A549 treated with Hydrocortisone at 1 μM for 4 hours (cell line): ENCODE data around the gene TIMM50. TPM values are rescaled to one million over a fixed set of nuclear protein-coding genes. Genes with fewer than 3 reads are reported as not detected.

ENCODE experiments used
- total RNA-seq: library from RNA; stranded (reverse); fragments of 200-300 nt; extraction: Qiagen RNA extraction; gene quantifications from 5 replicates; pipeline ENCODE4 v1.2.3, GENCODE V29; 2022

The TIMM50 gene
- 170 to 223 TPM (median 212 TPM) in 5 replicates for total RNA-seq

DNA sequence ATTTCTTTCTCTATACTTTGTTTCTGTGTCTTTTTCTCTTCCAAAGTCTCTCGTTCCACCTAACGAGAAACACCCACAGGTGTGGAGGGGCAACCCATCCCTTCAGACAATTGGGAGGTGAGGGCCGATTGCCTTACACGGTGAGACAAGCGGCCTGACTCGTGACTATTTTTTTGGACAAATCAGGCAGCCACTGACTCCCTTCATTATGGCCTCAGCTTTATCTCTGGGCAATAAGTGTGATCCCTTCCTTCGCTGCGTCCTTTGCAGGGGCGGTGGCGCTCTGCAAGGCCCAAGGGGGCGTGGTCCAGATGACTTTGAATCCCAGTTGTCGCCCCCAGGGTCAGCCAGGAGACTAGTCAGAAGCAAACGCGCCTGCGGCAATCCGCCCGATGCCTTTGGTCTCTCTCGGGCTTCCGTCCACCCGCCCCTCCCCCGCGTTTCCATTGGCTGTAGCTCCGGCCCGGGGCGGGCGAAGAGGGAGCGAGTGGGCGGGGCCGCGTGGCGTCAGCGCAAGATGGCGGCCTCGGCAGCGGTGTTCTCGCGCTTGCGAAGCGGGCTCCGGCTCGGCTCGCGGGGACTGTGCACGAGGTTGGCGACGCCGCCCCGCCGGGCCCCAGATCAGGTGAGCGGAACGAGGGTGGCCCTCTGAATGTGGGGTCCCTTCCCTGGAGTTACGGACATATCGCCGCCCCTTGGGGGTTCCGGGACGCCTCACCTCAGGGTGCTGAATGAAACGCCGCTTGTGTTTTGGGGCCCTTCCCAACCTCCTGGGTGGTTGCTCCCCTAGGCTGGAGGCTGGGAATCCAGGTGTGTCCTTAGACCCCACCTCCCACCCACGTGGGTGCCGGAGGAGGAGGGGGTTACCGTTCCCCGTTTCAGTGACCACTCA, at the start of gene TIMM50:
TSS of gene TIMM50 (plus strand) at position 502 of the 892 bp plus-strand sequence. CDS start at position 518, 16 bp downstream.

DNA sequence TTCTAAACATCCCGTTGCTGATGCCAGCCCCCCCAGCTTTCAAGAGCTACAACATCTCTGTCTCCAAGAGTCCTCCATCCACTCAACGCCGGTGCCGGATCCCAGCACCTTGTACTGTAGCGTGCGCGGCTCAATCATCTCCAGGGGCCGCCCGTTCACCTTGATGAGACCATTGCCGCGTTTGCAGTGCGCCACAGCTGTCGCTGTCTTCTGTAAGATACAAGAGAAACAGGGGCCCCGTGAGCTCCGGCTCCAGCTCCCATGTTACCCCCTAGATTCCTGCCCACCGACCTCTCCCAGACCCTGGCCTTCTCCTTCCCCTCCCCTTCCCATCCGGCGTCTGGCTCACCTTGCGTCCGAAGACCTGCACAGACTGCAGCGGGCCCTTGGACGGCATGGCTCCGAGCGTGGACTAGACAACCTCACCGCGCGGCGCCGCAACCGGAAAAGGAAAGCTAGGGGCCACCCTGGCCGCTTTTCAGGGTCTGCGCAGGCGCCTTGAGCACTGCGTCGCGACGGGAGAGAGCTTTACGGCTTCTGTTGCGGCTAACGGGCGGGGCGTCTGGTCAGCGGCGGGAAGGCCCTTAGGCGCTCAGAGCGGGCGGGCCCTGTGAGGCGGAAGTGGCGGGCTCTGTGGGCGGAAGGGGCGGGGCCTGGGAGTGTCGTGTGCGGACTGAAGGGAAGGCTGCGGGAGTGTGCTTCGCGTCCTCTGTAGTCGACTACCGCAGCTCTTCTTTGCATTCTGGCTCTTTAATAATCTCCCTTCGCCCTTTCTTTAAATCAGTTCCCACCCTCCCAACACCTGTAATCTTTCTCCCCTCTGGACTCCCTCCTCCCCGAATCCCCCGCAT, 44.9 kb upstream of the TIMM50 start, which contains the start of gene RPS16:
TSS of gene RPS16 (minus strand) at position 451 of the 851 bp plus-strand sequence. CDS start at position 397, 54 bp downstream.

DNA sequence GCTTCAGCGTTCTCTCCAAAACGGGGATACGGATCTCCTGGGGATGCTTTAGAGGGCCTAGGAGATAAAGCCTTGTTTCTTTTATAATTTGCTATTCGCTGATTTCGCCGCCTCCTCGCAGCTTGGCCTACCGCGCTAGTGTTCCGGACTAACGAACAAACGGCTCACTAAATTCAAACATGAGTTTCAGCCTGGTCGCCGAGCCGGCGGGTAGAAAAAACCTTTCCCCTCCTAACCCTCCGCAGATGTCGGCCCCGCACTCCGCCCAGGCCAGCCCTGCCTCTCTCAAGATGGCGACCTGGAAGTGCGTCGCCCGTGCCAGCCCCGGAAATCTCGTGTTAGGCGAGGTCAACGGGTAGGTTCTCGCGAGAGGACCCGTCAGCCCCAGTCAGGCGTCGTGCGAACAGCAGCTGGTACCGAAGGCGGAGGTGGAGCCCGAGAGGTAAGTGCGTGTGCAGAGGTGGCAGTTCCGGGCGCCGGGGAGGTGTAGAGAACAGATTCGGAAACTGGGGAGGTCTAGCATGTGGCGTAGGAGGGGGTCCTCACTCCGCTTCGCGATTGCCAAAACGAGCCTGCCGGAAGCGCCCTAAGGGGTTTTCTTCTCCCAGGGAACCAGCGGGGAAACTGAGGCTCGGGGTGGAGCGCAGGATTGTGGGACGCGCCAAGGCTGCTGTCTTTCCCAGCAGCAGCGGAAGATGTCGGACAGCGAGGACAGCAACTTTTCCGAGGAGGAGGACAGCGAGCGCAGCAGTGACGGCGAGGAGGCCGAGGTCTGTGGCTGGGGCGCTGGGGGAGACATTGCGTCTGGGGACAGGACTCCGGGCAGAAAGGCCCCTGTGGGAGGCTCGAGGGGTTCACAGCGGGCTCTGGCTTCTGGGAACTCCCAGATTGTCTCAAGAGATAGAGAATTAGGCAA, 35.2 kb upstream of the TIMM50 start, which contains the start of gene SUPT5H:
TSS of gene SUPT5H (plus strand) at position 387 of the 916 bp plus-strand sequence. CDS start at position 696, 309 bp downstream.

DNA sequence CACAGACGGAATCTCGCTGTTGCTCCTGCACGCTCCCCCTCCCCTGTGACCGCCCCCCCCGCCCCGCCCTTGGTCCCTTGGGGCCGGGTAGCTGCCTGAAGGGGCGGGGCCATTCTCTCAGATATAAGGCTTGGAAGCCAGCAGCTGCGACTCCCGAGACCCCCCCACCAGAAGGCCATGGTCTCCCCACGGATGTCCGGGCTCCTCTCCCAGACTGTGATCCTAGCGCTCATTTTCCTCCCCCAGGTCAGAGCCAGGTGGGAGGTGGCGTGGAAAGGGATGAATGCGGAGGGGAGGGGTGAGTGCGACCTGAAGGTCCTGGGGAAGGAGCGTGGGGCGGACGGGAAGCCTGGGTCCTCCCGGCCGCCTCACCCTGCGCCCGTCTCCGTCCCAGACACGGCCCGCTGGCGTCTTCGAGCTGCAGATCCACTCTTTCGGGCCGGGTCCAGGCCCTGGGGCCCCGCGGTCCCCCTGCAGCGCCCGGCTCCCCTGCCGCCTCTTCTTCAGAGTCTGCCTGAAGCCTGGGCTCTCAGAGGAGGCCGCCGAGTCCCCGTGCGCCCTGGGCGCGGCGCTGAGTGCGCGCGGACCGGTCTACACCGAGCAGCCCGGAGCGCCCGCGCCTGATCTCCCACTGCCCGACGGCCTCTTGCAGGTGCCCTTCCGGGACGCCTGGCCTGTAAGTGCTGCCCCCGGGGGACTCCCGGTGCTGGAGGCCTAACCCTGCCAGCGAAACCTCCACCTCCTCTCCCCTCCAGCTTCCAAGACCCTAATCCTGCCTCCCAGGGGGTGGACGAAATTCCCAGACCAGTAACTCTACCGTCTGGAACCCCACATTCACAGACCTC, 18.4 kb downstream of the TIMM50 start, which contains the start of gene DLL3:
TSS of gene DLL3 (plus strand) at position 150 of the 845 bp plus-strand sequence. CDS start at position 178, 28 bp downstream.

DNA sequence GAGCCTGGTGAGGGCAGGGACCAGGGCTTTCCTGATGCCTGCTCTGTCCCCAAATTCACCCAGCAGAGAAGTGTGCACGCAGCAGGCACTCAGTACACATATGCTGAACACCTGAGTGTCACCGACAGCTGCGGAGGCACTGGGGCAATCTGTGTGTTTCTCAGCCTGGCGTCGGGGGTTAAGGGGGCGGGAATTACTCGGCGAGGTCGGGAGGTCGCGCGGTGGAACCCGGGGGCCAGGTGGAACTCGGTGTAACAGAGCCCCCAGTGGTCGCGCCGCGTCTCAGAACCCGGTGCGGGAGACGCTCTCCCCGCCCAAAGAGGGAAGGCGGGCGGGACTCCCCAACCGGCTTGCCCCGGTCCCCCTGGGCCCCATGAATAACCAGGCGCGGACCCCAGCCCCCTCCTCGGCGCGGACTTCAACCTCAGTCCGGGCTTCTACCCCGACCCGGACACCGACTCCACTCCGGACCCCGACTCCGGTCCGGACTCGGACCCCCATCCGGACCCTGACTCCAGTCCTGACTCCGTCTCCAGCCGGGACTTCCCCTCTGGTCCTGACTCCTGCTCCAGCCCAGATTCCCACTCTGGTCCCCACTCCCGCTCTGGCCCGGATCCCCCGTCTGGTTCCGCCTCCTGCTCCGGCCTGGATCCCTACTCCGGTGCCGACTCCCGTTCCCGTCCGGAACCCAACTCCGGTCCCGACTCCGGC, 34.4 kb downstream of the TIMM50 start, which contains the start of gene SELENOV:
TSS of gene SELENOV (plus strand) at position 300 of the 711 bp plus-strand sequence. CDS start at position 374, 74 bp downstream.

DNA sequence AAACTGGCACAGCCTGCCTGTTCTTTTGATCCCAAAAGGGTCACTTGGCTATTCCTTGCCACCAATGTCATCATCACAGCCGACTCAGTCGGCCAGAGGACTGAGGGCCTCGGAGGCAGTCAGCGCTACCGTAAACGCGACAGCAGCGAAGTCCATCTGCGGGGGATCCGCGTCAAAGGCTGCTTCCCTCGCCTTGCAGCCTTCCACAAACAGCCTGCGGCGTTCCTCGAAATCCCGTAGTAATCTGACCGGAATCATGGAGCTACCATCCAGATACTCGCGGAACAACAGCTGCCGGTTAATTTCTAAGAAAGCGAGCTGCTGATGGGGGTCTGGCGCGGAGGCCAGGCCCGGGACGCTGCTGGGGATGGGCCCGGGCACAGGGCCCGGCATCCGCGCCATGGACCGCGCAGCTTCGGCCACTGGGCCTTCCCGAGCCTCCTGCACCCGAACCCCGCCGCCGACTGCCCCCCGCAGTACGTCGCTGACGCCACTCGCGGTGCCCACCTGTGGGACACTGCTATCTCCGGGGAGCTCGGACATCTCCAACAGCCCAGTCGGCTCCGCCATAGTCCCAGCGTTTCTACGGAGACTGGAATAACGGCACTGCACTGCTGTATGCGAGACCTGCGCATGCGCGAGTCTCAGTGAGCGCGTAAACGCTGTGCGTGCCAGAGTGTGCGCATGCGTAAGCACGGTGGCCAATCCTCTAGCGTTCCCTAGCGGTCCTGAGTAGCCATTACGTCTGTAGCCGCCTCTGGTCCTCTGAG, 51.8 kb downstream of the TIMM50 start, which contains the start of gene EID2B:
TSS of gene EID2B (minus strand) at position 620 of the 770 bp plus-strand sequence. CDS start at position 570, 50 bp downstream.

DNA sequence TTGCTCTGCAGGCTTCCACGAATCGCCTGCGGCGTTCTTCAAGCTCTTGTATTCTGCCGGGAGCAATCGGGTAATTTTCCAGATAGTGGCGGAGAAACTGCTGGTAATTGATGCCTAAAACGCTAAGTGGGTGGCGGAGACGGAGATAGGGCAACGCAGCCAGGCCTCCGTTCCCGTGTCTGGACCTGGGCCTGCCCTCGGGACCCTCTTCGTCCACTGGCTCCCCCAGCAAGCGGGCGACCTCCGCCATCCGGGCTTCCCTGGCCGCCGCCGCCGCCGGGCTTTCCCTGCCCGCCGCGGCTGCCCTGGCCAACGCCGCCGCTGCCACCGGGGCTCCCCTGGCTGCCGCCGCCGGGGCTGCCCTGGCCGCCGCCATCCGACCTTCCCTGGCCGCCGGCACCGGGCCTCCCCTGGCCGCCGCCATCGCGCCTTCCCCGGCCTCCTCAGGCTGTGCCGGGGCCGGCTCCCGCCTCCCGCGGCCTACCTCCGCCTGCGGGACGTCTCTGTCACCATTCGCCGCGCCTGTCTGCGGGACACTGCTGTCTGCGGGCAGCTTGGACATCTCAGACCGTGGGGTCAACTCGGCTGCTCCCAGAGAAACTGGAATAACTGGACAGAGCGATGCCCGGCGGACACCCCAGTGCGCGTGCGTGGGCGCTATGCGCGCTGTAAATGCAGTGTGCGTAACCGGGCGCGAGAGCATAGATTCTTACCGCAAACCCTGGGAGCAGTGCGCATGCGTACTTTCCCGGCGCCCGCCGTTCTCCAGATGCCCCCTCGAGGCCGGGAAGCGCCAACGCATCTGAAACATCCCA, 59.1 kb downstream of the TIMM50 start, which contains the start of gene EID2:
TSS of gene EID2 (minus strand) at position 644 of the 815 bp plus-strand sequence. CDS start at position 562, 82 bp downstream.

Other genes starting within 250 kb of the TIMM50 start
- gene IFNL3, start 235.8 kb upstream of the TIMM50 start, total RNA-seq = not detected in 5 replicates
- gene IFNL4, start 232.0 kb upstream of the TIMM50 start, total RNA-seq = not detected in 5 replicates
- not detected in 5 replicates for gene IFNL2, start 212.4 kb upstream of the TIMM50 start, total RNA-seq
- gene IFNL1, start 184.4 kb upstream of the TIMM50 start, total RNA-seq = 0.10 to 0.33 TPM (median 0.13 TPM) in 4 of 5 replicates, not detected in the other
- gene LRFN1, start 160.0 kb upstream of the TIMM50 start, total RNA-seq = 7.5 to 10.4 TPM (median 8.6 TPM) in 5 replicates
- 0.22 to 1.0 TPM (median 0.43 TPM) in 5 replicates for gene GMFG, start 144.8 kb upstream of the TIMM50 start, total RNA-seq
- 142 to 170 TPM (median 168 TPM) in 5 replicates for gene SAMD4B, start 138.4 kb upstream of the TIMM50 start, total RNA-seq
- gene PAF1, start 89.7 kb upstream of the TIMM50 start, total RNA-seq = 71.5 to 77.5 TPM (median 74.2 TPM) in 5 replicates
- 70.9 to 84.3 TPM (median 75.6 TPM) in 5 replicates for gene MED29, start 89.5 kb upstream of the TIMM50 start, total RNA-seq
- 156 to 252 TPM (median 234 TPM) in 5 replicates for gene ZFP36, start 74.0 kb upstream of the TIMM50 start, total RNA-seq
- 70.4 to 114 TPM (median 105 TPM) in 5 replicates for gene PLEKHG2, start 68.2 kb upstream of the TIMM50 start, total RNA-seq
- 5,962 to 7,653 TPM (median 7,420 TPM) in 5 replicates for gene RPS16, start 44.9 kb upstream of the TIMM50 start, total RNA-seq
- 175 to 199 TPM (median 183 TPM) in 5 replicates for gene SUPT5H, start 35.3 kb upstream of the TIMM50 start, total RNA-seq
- 5.9 to 11.4 TPM (median 10.6 TPM) in 5 replicates for gene DLL3, start 18.1 kb downstream of the TIMM50 start, total RNA-seq
- not detected in 5 replicates for gene SELENOV, start 34.3 kb downstream of the TIMM50 start, total RNA-seq
- gene EID2B, start 52.0 kb downstream of the TIMM50 start, total RNA-seq = 7.3 to 10.1 TPM (median 8.1 TPM) in 5 replicates
- 33.6 to 44.2 TPM (median 43.1 TPM) in 5 replicates for gene EID2, start 59.3 kb downstream of the TIMM50 start, total RNA-seq
- gene LGALS13, start 121.7 kb downstream of the TIMM50 start, total RNA-seq = not detected in 5 replicates
- gene LGALS16, start 175.1 kb downstream of the TIMM50 start, total RNA-seq = not detected in 5 replicates
- gene LGALS14, start 223.6 kb downstream of the TIMM50 start, total RNA-seq = not detected in 5 replicates